Mucosa of rectum (tissue), 2 donors: ENCODE data around the gene ADAM10.
"Not testable (repeated sequence)": the region's sequence is repeated elsewhere in the genome, so short reads cannot be mapped to it uniquely, and the experiment has no call there.

Experiments
- H3K27ac ChIP-seq, 2 donors: one replicate each; pipeline ENCODE4 v1.7.0; 2013; ENCODE audit warnings: inconsistent platforms in 2 of 2, low read depth in 2 of 2, low read length in 2 of 2
- H3K27me3 ChIP-seq, 2 donors: one replicate each; pipeline ENCODE4 v1.7.0; 2013; ENCODE audit warnings: low read length in 2 of 2; ENCODE audit not compliant: control insufficient read depth in 2 of 2, insufficient read depth in 2 of 2
- H3K36me3 ChIP-seq, 2 donors: one replicate each; pipeline ENCODE4 v1.7.0; 2013; ENCODE audit warnings: low read length in 2 of 2; ENCODE audit not compliant: control insufficient read depth in 2 of 2, insufficient read depth in 2 of 2
- H3K4me1 ChIP-seq, 2 donors: one replicate each; pipeline ENCODE4 v1.7.0; 2013; ENCODE audit warnings: low read length in 2 of 2, mild to moderate bottlenecking in 1 of 2; ENCODE audit not compliant: control insufficient read depth in 2 of 2, insufficient read depth in 2 of 2
- H3K4me3 ChIP-seq, 2 donors: one replicate each; pipeline ENCODE4 v1.7.0; 2013; ENCODE audit warnings: low read length in 2 of 2
- H3K9ac ChIP-seq, 2 donors: one replicate each; pipeline ENCODE4 v1.7.0; 2013; ENCODE audit warnings: low read length in 2 of 2, low read depth in 1 of 2, mild to moderate bottlenecking in 1 of 2
- H3K9me3 ChIP-seq, 2 donors: one replicate each; pipeline ENCODE4 v1.7.0; 2013; ENCODE audit warnings: low read length in 2 of 2; ENCODE audit not compliant: control insufficient read depth in 2 of 2
- donor health status: healthy.
- donor health status: Normal muscosa, but diverticular disease.

ADAM10 gene

DNA sequence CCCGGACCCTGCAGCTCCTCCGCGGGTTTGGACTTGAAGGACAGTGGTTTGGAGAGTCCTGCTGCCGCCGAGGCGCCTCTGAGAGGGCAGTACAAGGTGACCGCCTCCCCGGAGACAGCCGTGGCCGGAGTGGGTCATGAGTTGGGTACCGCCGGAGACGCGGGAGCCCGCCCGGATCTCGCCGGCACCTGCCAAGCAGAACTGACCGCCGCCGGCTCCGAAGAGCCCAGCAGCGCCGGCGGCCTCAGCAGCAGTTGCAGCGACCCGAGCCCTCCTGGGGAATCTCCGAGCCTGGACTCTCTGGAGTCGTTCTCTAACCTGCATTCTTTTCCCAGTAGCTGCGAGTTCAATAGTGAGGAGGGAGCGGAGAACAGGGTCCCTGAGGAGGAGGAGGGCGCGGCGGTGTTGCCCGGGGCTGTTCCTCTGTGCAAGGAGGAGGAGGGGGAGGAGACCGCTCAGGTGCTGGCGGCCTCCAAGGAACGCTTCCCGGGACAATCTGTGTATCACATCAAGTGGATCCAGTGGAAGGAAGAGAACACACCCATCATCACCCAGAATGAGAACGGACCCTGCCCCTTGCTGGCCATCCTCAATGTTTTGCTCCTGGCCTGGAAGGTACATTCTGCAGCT, 22.2 kb upstream of the ADAM10 start:
- H3K4me1 ChIP-seq = peaks cover 20 to 25% of the 10 kb centered on the region in 2 donors
- H3K27ac ChIP-seq = peak overlapping the region; percentile 98 to 99
- no peaks in the 10 kb centered on the region for H3K27me3 ChIP-seq
- H3K36me3 ChIP-seq = no peaks in the 10 kb centered on the region
- peak overlapping the region; percentile 81 to 99 for H3K9ac ChIP-seq
- H3K4me3 ChIP-seq = peak overlapping the region; percentile 90 to 95
- no peaks in the 10 kb centered on the region for H3K9me3 ChIP-seq

DNA sequence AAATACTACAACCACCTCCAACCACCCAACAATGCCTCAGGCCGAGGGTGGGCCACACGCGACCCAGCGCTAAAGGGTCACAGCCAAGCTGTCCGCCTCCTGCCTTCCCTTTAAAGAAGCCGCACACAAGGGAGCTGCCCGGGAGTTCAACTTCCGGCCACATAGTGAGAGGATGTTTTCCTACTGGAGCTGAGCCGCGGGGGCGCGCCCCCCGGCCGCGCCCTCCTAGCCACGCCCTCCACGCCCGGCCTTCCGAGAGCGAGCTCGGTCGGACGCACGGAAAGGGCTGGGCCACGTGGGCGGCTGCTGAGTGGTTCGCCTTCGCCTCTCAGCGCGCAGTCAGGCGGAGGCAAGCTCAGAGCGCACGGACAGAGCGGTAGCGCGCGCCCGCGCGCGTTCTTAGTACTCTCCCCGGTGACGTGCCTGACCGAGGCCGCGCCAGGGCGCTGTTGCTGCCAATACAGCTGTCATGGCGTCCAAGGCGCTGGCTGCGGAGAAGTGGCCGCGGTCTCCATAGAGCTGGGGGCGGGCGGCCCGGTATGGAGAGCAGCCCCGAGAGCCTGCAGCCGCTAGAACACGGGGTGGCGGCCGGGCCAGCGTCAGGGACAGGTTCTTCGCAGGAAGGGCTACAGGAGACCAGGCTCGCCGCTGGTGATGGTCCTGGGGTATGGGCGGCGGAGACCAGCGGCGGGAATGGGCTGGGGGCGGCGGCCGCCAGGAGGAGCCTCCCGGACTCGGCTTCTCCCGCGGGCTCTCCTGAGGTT, 21.5 kb upstream of the ADAM10 start, which contains the start of gene MINDY2:
Gene MINDY2, plus strand, starts transcription at position 446 of the 764 bp plus-strand sequence. Its CDS starts 94 bp downstream, at position 540.
- Histone ChIP-seq H3K4me1 (peaks cover 20 to 25% of the 10 kb centered on the region in 2 donors), H3K27me3 (no peaks in the 10 kb centered on the region), H3K27ac (peak within 1 kb of the TSS; percentile 98 to 99), H3K36me3 (no peaks in the 10 kb centered on the region), H3K9me3 (no peaks in the 10 kb centered on the region), H3K4me3 (peak within 1 kb of the TSS; percentile 94 to 95), H3K9ac (peak within 1 kb of the TSS; percentile 94 to 99)

DNA sequence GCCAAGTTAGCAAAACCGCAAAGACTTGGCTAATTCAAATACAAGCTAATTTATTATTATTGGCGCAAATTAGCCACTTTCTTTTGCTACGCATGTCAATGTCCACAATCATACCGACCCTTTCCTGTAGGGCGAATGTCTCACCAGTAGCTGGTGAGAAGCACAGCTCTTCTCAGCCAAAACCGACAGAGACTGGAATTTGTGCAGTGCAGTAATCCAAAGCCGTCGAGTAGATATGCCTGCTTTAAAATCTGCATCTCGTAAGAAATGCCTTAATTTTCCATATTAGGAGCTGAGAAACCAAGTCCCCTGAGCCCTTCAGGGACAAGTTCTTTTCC, 21.0 kb upstream of the ADAM10 start:
- peaks cover 20 to 25% of the 10 kb centered on the region in 2 donors for H3K4me1 ChIP-seq

DNA sequence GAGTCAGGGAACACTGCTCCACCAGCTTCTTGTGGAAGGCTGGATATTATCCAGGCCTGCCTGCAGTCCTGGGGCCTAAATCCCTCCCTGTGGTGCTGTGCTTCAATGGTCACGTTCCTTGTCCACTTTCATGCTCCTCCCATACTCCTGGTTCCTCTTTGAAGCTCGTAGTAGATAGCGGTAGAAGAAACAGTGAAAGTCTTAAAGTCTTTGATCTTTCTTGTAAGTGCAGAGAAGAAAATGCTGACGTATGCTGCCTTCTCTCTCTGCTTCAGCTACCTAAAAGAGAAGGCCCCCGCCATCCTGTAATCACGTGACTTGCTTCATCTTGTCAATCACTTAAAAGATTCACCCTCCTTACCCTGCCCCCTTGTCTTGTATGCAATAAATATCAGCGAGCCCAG, 19.1 kb upstream of the ADAM10 start:
- not testable (repeated sequence) for H3K9me3 ChIP-seq, H3K27me3 ChIP-seq, H3K4me3 ChIP-seq, H3K27ac ChIP-seq, H3K36me3 ChIP-seq, H3K9ac ChIP-seq
- H3K4me1 ChIP-seq = peaks cover 16 to 22% of the 10 kb centered on the region in 2 donors

More for the DNA sequence above, 21.0 kb upstream of the ADAM10 start:
- H3K27me3 ChIP-seq = no peaks in the 10 kb centered on the region
- peak overlapping the region; percentile 94 to 95 for H3K4me3 ChIP-seq
- H3K9me3 ChIP-seq = no peaks in the 10 kb centered on the region
- H3K27ac ChIP-seq = peak overlapping the region; percentile 98 to 99
- H3K9ac ChIP-seq = peak overlapping the region; percentile 71 to 94
- no peaks in the 10 kb centered on the region for H3K36me3 ChIP-seq

DNA sequence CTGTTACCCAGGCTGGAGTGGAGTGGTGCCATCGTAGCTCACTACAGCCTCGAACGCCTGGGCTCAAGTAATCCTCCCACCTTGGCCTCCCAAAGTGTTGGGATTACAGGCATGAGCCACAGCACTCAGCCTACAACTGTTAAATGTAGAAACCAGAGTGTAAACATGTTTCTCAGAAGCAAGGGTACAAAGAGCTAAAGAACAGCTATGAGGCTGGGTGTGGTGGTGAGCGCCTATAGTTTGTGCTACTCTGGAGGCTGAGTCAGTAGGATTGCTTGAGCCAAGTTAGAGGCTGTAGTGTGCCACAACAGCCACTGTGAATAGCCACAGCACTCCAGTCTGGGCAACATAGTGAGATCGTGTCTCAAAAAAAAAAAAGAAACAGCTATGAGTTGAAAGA, 16.8 kb upstream of the ADAM10 start:
- no peak overlapping the region for H3K4me3 ChIP-seq
- H3K27ac ChIP-seq = no peak overlapping the region
- H3K9me3 ChIP-seq = no peaks in the 10 kb centered on the region

DNA sequence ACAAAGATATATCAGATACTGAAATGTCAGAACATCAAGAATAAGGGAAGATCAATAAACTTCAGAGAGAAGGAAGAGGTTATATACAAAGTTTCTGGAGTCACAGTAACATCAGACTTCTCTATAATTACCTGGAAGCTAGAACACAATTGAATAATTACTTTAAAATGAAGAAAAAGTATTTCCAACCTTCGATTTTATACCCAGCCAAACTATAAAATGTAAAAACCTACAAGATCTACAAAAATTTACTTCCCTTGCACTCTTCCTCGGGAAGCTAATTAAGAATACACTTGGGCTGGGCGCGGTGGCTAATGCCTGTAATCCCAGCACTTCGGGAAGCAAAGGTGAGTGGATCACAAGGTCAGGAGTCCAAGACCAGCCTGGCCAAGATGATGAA, 15.0 kb upstream of the ADAM10 start:
- Histone ChIP-seq H3K9me3 (no peaks in the 10 kb centered on the region), H3K9ac (no peak overlapping the region), H3K27ac (no peak overlapping the region), H3K27me3 (no peaks in the 10 kb centered on the region), H3K4me1 (no peaks in the 10 kb centered on the region), H3K36me3 (no peaks in the 10 kb centered on the region), H3K4me3 (no peak overlapping the region)

More for the DNA sequence above, 16.8 kb upstream of the ADAM10 start:
- H3K9ac ChIP-seq = no peak overlapping the region
- H3K4me1 ChIP-seq = peaks cover 6% of the 10 kb centered on the region in 2 donors
- no peaks in the 10 kb centered on the region for H3K27me3 ChIP-seq
- no peaks in the 10 kb centered on the region for H3K36me3 ChIP-seq

DNA sequence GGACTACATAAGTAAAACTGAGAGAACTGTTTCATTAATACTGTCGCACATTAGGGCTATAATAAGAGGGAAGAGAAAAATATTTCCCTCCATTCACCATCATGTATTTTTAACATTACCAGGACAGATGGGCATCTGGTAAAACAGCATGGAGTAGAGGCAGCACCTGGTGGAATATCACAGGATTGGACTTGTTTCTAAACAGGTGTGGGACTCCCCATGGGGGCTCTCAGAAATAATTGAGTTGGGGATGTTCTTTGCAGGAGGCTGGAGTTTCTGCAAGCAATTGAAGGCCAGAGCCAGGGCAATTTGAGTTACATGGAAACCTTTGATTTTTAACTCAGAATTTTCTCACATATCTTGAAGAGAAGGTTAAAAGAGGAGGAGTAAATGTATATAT, 13.2 kb upstream of the ADAM10 start:
- Histone ChIP-seq H3K9me3 (no peaks in the 10 kb centered on the region), H3K4me3 (no peak overlapping the region), H3K4me1 (no peaks in the 10 kb centered on the region), H3K27ac (no peak overlapping the region), H3K36me3 (no peaks in the 10 kb centered on the region), H3K9ac (no peak overlapping the region), H3K27me3 (no peaks in the 10 kb centered on the region)

DNA sequence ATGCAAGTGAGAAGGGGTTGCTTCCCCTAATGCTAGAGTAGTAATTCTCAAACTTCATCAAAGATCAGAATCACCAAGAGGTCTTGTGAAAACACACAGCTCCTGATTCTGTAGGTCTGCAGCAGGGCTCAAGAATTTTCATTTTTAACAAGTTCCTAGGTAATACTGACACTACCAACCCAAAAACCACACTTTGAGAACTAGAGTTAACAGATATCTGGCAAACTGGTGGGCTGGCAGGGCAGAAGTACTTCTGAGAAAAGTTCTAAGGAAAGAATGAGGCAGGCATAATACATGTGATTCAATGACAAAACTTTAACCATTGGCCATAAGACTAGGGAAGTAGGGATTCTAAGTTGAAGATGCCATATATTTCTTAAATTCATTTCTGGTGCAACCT, 12.8 kb upstream of the ADAM10 start:
- Histone ChIP-seq H3K27ac (no peak overlapping the region), H3K27me3 (no peaks in the 10 kb centered on the region), H3K9ac (no peak overlapping the region), H3K4me1 (no peaks in the 10 kb centered on the region), H3K4me3 (no peak overlapping the region), H3K36me3 (no peaks in the 10 kb centered on the region), H3K9me3 (no peaks in the 10 kb centered on the region)

DNA sequence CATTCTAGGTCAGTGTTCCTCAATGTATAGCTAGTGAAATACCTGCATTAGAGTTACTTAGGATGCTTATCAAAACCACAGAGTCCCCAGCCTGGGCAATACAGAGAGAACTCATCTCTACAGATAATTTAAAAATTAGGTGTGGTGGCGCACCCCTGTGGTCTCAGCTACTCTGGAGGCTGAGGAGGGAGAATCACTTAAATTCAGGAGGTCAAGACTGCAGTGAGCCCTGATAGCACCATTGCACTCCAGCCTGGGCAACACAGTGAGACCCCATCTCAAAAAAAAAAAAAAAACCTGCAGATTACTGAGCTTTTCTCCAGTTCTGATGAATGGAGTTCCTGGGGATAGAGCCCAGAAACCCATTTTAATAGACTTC, 11.5 kb upstream of the ADAM10 start:
- Histone ChIP-seq H3K27ac (no peak overlapping the region), H3K36me3 (no peaks in the 10 kb centered on the region), H3K9ac (no peak overlapping the region), H3K9me3 (no peaks in the 10 kb centered on the region), H3K4me1 (no peaks in the 10 kb centered on the region), H3K27me3 (no peaks in the 10 kb centered on the region), H3K4me3 (no peak overlapping the region)

DNA sequence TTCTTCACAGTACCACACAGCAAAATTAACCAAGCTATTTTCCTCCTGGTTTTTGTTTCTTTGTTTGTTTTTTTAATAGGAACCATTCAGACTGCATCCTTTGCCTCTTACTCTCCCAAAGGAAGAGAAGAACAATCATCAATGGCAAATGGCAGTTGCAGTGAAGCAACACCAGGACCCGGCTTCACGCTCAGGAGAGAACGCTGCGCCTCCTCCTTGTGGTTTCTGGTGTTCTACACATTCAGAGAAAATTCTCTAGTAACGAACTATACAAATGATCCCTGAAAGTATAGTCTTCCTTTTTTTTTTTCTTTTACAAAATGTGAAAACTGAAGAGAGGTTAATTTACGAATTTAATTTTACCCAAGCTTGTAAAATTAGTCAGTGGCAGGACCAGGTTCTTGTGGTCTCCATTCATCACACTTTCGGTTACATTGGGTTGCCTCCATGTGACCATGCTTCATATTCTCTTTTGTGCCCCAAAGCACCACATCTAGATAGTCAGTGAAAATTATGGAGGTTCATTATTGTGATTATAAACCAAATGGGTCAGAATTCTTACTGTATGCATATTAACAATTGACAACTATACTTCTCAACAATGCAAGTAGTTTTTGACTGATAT, 11.0 kb upstream of the ADAM10 start:
- H3K27ac ChIP-seq = no peak overlapping the region
- H3K4me1 ChIP-seq = no peaks in the 10 kb centered on the region
- no peaks in the 10 kb centered on the region for H3K36me3 ChIP-seq
- H3K4me3 ChIP-seq = no peak overlapping the region
- H3K27me3 ChIP-seq = no peaks in the 10 kb centered on the region
- no peaks in the 10 kb centered on the region for H3K9me3 ChIP-seq
- no peak overlapping the region for H3K9ac ChIP-seq
